ENCODE results near the gene JUNB. TPM values are rescaled to one million over a fixed set of nuclear protein-coding genes. Genes with fewer than 3 reads are reported as not detected.

Gene JUNB
- total and polyA plus RNA-seq, 7 donors = 25.1 to 217 (median 37.4) TPM

DNA sequence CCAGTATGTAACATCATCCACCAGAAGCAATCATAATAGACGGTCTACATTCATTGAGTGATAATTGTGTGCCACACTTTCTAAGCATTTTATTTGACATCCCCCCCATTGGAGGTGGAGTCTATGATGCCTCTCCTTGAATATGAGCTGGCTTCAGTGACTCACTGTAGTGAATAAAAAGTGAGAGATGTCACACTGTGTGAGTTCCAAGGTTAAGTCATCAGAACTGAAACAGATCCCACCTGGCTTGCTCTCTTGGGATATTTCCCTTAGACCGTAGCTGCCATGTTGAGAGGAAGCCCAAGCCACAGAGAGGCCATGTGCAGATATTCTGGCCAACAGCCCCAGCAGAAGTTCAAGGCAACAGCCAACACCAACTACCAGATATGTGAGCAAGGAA lies 30.5 kb downstream of the JUNB start:
- WGBS, 3 donors = 68 to 71% (median 70%) methylated on average over 2 of the region's 2 CpGs
- ATAC-seq (no peak), DNase-seq (no peak)
- H3K27ac ChIP-seq = no peak overlapping the region
- no peaks in the 10 kb centered on the region for H3K36me3 ChIP-seq (ENCODE audit: insufficient read depth in 1 of 2, low read depth in 1 of 2)
- H3K4me3 ChIP-seq = no peak overlapping the region
- H3K27me3 ChIP-seq (ENCODE audit: insufficient read depth in 3 of 3, low read length in 2 of 3) = peaks cover 0 to 25% (median 2%) of the 10 kb centered on the region in 3 donors
- intact Hi-C loops (cut with DNase I) = no loop called here
- no peaks in the 10 kb centered on the region for H3K4me1 ChIP-seq
- no peak for TF ChIP-seq CTCF (IDR thresholded peaks at IDR 0.05)
- H3K9me3 ChIP-seq = no peaks in the 10 kb centered on the region

GRCh38 chr19:12825254-12826131 lies 34.2 kb downstream of the JUNB start:
- TF ChIP-seq CTCF (IDR thresholded peaks at IDR 0.05) = peak; percentile 18
- no peak overlapping the region for H3K27ac ChIP-seq
- no peaks in the 10 kb centered on the region for H3K4me1 ChIP-seq
- peaks cover 0 to 62% (median 10%) of the 10 kb centered on the region in 3 donors for H3K27me3 ChIP-seq (ENCODE audit: insufficient read depth in 3 of 3, low read length in 2 of 3)
- 4 to 6% (median 5%) methylated on average over 46 of the region's 46 CpGs for WGBS, 3 donors
- no peaks in the 10 kb centered on the region for H3K36me3 ChIP-seq (ENCODE audit: insufficient read depth in 1 of 2, low read depth in 1 of 2)
- intact Hi-C loops (cut with DNase I) = no loop called here
- H3K4me3 ChIP-seq = no peak overlapping the region
- ATAC-seq (no peak), DNase-seq (no peak)
- H3K9me3 ChIP-seq = no peaks in the 10 kb centered on the region

DNA sequence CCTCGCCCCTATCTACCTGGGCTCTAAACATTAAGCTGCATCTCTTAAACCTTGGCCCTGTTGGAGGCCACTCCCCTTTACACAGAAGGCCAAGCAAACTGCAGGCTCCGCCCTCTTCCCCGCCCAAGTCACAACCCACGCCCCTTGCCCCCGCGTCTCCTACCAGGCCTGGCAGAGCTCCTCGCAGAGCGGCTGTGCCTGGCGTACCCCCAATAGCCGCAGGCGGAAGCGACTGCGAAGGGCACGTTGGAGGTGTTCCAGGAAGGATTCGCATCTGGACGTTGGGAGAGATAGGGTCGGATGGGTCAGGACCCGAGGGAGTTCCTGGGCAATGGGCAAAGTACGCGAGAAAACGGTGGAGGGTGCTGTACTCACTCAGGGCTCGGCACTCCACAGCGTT lies 37.2 kb downstream of the JUNB start:
- Histone ChIP-seq H3K36me3 (ENCODE audit: insufficient read depth in 1 of 2, low read depth in 1 of 2) (no peaks in the 10 kb centered on the region), H3K4me1 (no peaks in the 10 kb centered on the region), H3K9me3 (no peaks in the 10 kb centered on the region), H3K27ac (no peak overlapping the region), H3K27me3 (ENCODE audit: insufficient read depth in 3 of 3, low read length in 2 of 3) (peaks cover 0 to 92% (median 23%) of the 10 kb centered on the region in 3 donors), H3K4me3 (no peak overlapping the region)
- 2 to 4% (median 4%) methylated on average over 23 of the region's 23 CpGs for WGBS, 3 donors
- intact Hi-C loops (cut with DNase I) = no loop called here
- ATAC-seq (no peak), DNase-seq (no peak)
- TF ChIP-seq CTCF (IDR thresholded peaks at IDR 0.05) = no peak

GRCh38 chr19:12833418-12833737 lies 42.1 kb downstream of the JUNB start:
- no peaks in the 10 kb centered on the region for H3K9me3 ChIP-seq
- H3K27me3 ChIP-seq (ENCODE audit: insufficient read depth in 3 of 3, low read length in 2 of 3) = peaks cover 0 to 94% (median 48%) of the 10 kb centered on the region in 3 donors
- H3K36me3 ChIP-seq (ENCODE audit: insufficient read depth in 1 of 2, low read depth in 1 of 2) = no peaks in the 10 kb centered on the region
- ATAC-seq = no peak
- H3K4me3 ChIP-seq = peak overlapping the region; percentile 56
- H3K27ac ChIP-seq = no peak overlapping the region
- DNase-seq = no peak
- WGBS, 3 donors = 0 to 2% (median 1%) methylated on average over 2 to 4 of the region's 5 CpGs
- intact Hi-C loops (cut with DNase I) = no loop called here
- TF ChIP-seq CTCF (IDR thresholded peaks at IDR 0.05) = no peak
- no peaks in the 10 kb centered on the region for H3K4me1 ChIP-seq

Data from psoas muscle (tissue), 8 donors.